GM23338 (cell line): ENCODE measurements around the gene RNF130. TPM values are rescaled to one million over a fixed set of nuclear protein-coding genes. Genes with fewer than 3 reads are reported as not detected.
A peak's percentile ranks its signal among the peaks of the same experiment; 100 is the strongest.

ENCODE experiments used
- ATAC-seq: fragments of 200-7000 bp; cut with Tn5 transposase; 3 replicates; pipeline ENCODE4 v1.9.1; 2020
- DNase-seq: peaks from one replicate; pipeline ENCODE4 v3.0.0-alpha.2; 2015; ENCODE audit warnings: low spot score
- H2AFZ ChIP-seq: fragments of 200-600 bp; sonication (generic); 2 replicates; pipeline ENCODE4 v1.8.0; 2016; ENCODE audit warnings: antibody characterized with exemption, mild to moderate bottlenecking, moderate library complexity
- H3F3A ChIP-seq: fragments of 200-600 bp; sonication (generic); replicated peaks from 2 replicates; pipeline ENCODE4 v1.8.0; 2017; ENCODE audit warnings: antibody characterized with exemption, mixed run types, low read depth
- H3K27ac ChIP-seq: fragments of 200-600 bp; sonication (generic); 2 replicates; pipeline ENCODE4 v1.6.1; 2016; ENCODE audit warnings: low read depth
- H3K27me3 ChIP-seq: fragments of 200-600 bp; sonication (generic); 2 replicates; pipeline ENCODE4 v1.8.0; 2016; ENCODE audit warnings: mild to moderate bottlenecking, mixed run types, moderate library complexity; ENCODE audit not compliant: insufficient read depth
- H3K36me3 ChIP-seq: fragments of 200-600 bp; sonication (generic); 2 replicates; pipeline ENCODE4 v1.8.0; 2016; ENCODE audit warnings: mild to moderate bottlenecking; ENCODE audit not compliant: insufficient read depth
- H3K4me1 ChIP-seq: fragments of 200-600 bp; sonication (generic); 2 replicates; pipeline ENCODE4 v1.8.0; 2016; ENCODE audit warnings: mild to moderate bottlenecking, moderate library complexity; ENCODE audit not compliant: insufficient read depth
- H3K4me2 ChIP-seq: fragments of 200-600 bp; sonication (generic); 2 replicates; pipeline ENCODE4 v1.7.1; 2017; ENCODE audit warnings: mixed run types
- H3K4me3 ChIP-seq: fragments of 200-600 bp; sonication (generic); 2 replicates; pipeline ENCODE4 v1.6.1; 2016; ENCODE audit warnings: mixed run types
- H3K79me2 ChIP-seq: fragments of 200-600 bp; sonication (generic); replicated peaks from 2 replicates; pipeline ENCODE4 v1.8.0; 2017; ENCODE audit warnings: mild to moderate bottlenecking; ENCODE audit not compliant: insufficient read depth
- H3K9me2 ChIP-seq: fragments of 200-600 bp; sonication (generic); 2 replicates; pipeline ENCODE4 v1.8.0; 2017; ENCODE audit not compliant: insufficient read depth
- H4K20me1 ChIP-seq: fragments of 200-600 bp; sonication (generic); replicated peaks from 2 replicates; pipeline ENCODE4 v1.8.0; 2017; ENCODE audit warnings: mild to moderate bottlenecking; ENCODE audit not compliant: insufficient read depth
- H3K27ac Mint-ChIP-seq: 2 replicates; pipeline ENCODE4 v1.8.0; 2020; ENCODE audit warnings: inconsistent platforms, mild to moderate bottlenecking, moderate library complexity, mixed read lengths
- H3K27me3 Mint-ChIP-seq: 3 replicates; pipeline ENCODE4 v1.8.0; 2022; ENCODE audit warnings: low read depth, mild to moderate bottlenecking, moderate library complexity, mixed read lengths, inconsistent platforms; ENCODE audit not compliant: insufficient read depth, poor library complexity
- H3K36me3 Mint-ChIP-seq: 3 replicates; pipeline ENCODE4 v1.8.0; 2021; ENCODE audit warnings: low read depth, mild to moderate bottlenecking, inconsistent platforms, moderate library complexity, mixed read lengths
- H3K4me1 Mint-ChIP-seq: 3 replicates; pipeline ENCODE4 v1.8.0; 2020; ENCODE audit warnings: mild to moderate bottlenecking, inconsistent platforms, mixed read lengths
- H3K4me3 Mint-ChIP-seq: 3 replicates; pipeline ENCODE4 v1.8.0; 2021; ENCODE audit warnings: moderate library complexity, mild to moderate bottlenecking, inconsistent platforms, mixed read lengths
- H3K9me3 Mint-ChIP-seq: 3 replicates; pipeline ENCODE4 v1.8.0; 2020; ENCODE audit warnings: moderate library complexity, mild to moderate bottlenecking, inconsistent platforms, mixed read lengths
- CREB1 ChIP-seq: fragments of 250-450 bp; sonication (Bioruptor Pico); IDR thresholded peaks from 2 replicates; pipeline ENCODE4 v1.5.0; 2020; ENCODE audit warnings: low read depth, mild to moderate bottlenecking, moderate library complexity
- CTCF ChIP-seq, 2 experiments: fragments of 200-600 bp in 1 of 2; sonication (generic) in 1 of 2; conservative IDR thresholded peaks; 2 replicates each; pipeline versions ENCODE4 v1.5.1 to v1.6.1; 2016 to 2017; ENCODE audit warnings: antibody characterized with exemption in 2 of 2, low read depth in 2 of 2, mild to moderate bottlenecking in 2 of 2, moderate library complexity in 1 of 2
- ETS1 ChIP-seq: IDR thresholded peaks from 2 replicates; pipeline ENCODE4 v1.6.1; 2016; ENCODE audit warnings: antibody characterized with exemption
- EZH2phosphoT487 ChIP-seq: fragments of 200-600 bp; sonication (generic); IDR thresholded peaks from one replicate; pipeline ENCODE4 v1.8.1; 2018; ENCODE audit warnings: antibody characterized with exemption; ENCODE audit not compliant: unreplicated experiment
- JUNB ChIP-seq: IDR thresholded peaks from one replicate; pipeline ENCODE4 v1.6.1; 2016; ENCODE audit warnings: antibody characterized with exemption; ENCODE audit not compliant: unreplicated experiment
- NANOG ChIP-seq: IDR thresholded peaks from 2 replicates; pipeline ENCODE4 v1.6.1; 2016; ENCODE audit warnings: antibody characterized with exemption, borderline replicate concordance
- ZNF114 ChIP-seq: fragments of 250-450 bp; sonication (Bioruptor Pico); IDR thresholded peaks from 2 replicates; pipeline ENCODE4 v1.5.0; 2020; ENCODE audit warnings: mild to moderate bottlenecking, moderate library complexity
- ZNF331 ChIP-seq: fragments of 250-450 bp; sonication (Bioruptor Pico); IDR thresholded peaks from 2 replicates; pipeline ENCODE4 v1.5.0; 2020; ENCODE audit warnings: low read depth, mild to moderate bottlenecking, moderate library complexity
- ZNF462 ChIP-seq: fragments of 250-450 bp; sonication (Bioruptor Pico); IDR thresholded peaks from 2 replicates; pipeline ENCODE4 v1.5.0; 2020; ENCODE audit warnings: mild to moderate bottlenecking, moderate library complexity
- polyA plus RNA-seq: library from polyadenylated mRNA; unstranded; fragments of >200 nt; fragmentation: Nextera tagmentation; extraction: Ambion mirVana; gene quantifications from 2 replicates; pipeline ENCODE4 v1.2.1, GENCODE V29; 2016
- total RNA-seq: library from RNA; depleted of rRNA; stranded (reverse); fragments of >200 nt; shearing (Covaris generic); gene quantifications from 2 replicates; pipeline ENCODE4 v1.2.3, GENCODE V29; 2014

Gene RNF130
- total and polyA plus RNA-seq, 2 experiments from 2014 or later: 60.1 to 97.3 TPM

- Mint-ChIP-seq H3K27me3 (peaks cover 29% of the 10 kb centered on the region), H3K9me3 (peaks cover 22% of the 10 kb centered on the region), H3K4me3 (peak overlapping the region; percentile 87), H3K4me1 (peaks cover 34% of the 10 kb centered on the region), H3K36me3 (peaks cover 21% of the 10 kb centered on the region), H3K27ac (peak overlapping the region; percentile 58; the same call in 1 of the 2 replicates)
- Histone ChIP-seq H4K20me1 (peaks cover 27% of the 10 kb centered on the region), H3K4me3 (peak overlapping the region; percentile 91), H3K9me2 (no peaks in the 10 kb centered on the region), H3K27me3 (peaks cover 35% of the 10 kb centered on the region), H3K4me2 (peak overlapping the region; percentile 85), H3F3A (no peaks in the 10 kb centered on the region), H3K36me3 (no peaks in the 10 kb centered on the region), H3K27ac (no peak overlapping the region), H2AFZ (no peak overlapping the region), H3K4me1 (peaks cover 36% of the 10 kb centered on the region), H3K79me2 (peaks cover 52% of the 10 kb centered on the region)
- peak; percentile 35 for ATAC-seq
- TF ChIP-seq CTCF (conservative IDR thresholded peaks at IDR 0.05; ENCODE audit: low read depth in 2 of 2): no peak
- no peak for TF ChIP-seq EZH2phosphoT487
- TF ChIP-seq ETS1: no peak
- no peak for TF ChIP-seq ZNF331
- no peak for TF ChIP-seq ZNF114 (CRISPR knock-in tag)
- no peak for TF ChIP-seq JUNB
- no peak for TF ChIP-seq NANOG
- peak; percentile 56 for DNase-seq
Measured at GRCh38 chr5:180070756-180071530, 616 bp downstream of the RNF130 start.

- Histone ChIP-seq H3K9me2 (no peaks in the 10 kb centered on the region), H3K4me2 (peak overlapping the region; percentile 85), H2AFZ (no peak overlapping the region), H3K27ac (no peak overlapping the region), H3K27me3 (peaks cover 35% of the 10 kb centered on the region), H3K36me3 (no peaks in the 10 kb centered on the region), H3K4me1 (peaks cover 36% of the 10 kb centered on the region), H3K79me2 (peaks cover 65% of the 10 kb centered on the region), H4K20me1 (peaks cover 27% of the 10 kb centered on the region), H3F3A (no peaks in the 10 kb centered on the region), H3K4me3 (peak overlapping the region; percentile 91)
- Mint-ChIP-seq H3K27me3 (peaks cover 28% of the 10 kb centered on the region), H3K27ac (no peak overlapping the region), H3K4me1 (peaks cover 30% of the 10 kb centered on the region), H3K36me3 (peaks cover 23% of the 10 kb centered on the region), H3K9me3 (peaks cover 22% of the 10 kb centered on the region), H3K4me3 (peak overlapping the region; percentile 87)
- peak; percentile 8 for ATAC-seq
- no peak for DNase-seq
- no peak for TF ChIP-seq CREB1 (CRISPR knock-in tag)
- no peak for TF ChIP-seq NANOG
- no peak for TF ChIP-seq ZNF462 (CRISPR knock-in tag)
- TF ChIP-seq ETS1: no peak
Measured at GRCh38 chr5:180069589-180070247, 1.8 kb downstream of the RNF130 start.
